ENCODE results near the gene MTFR2. TPM values are rescaled to one million over a fixed set of nuclear protein-coding genes. Genes with fewer than 3 reads are reported as not detected.
"Not testable (repeated sequence)": the region's sequence is repeated elsewhere in the genome, so short reads cannot be mapped to it uniquely, and the experiment has no call there.

MTFR2 gene
- polyA plus RNA-seq, 1 of the 3 experiments (the other 2 are of a cell fraction) = 7.4 TPM

- WGBS (ENCODE audit: low lambda C conversion rate) = 53% methylated on average over 5 of the region's 5 CpGs
- no peak for TF ChIP-seq RAD21 (IDR thresholded peaks at IDR 0.05; ENCODE audit: low read length)
- no peaks in the 10 kb centered on the region for H3K9me3 ChIP-seq
- H2AFZ ChIP-seq (ENCODE audit: low read depth) = no peak overlapping the region
- no peak overlapping the region for H3K4me3 ChIP-seq (ENCODE audit: low read depth in 2 of 2, low read length in 1 of 2)
- H3K4me1 ChIP-seq (ENCODE audit: control insufficient read depth in 1 of 2, insufficient read depth in 2 of 2, low read depth in 1 of 2, low read length in 1 of 2) = no peaks in the 10 kb centered on the region; a peak in 1 of 4 replicates
- no peaks in the 10 kb centered on the region for H4K20me1 ChIP-seq (ENCODE audit: insufficient read depth)
- H3K4me2 ChIP-seq = no peak overlapping the region
- no peaks in the 10 kb centered on the region for H3K9me2 ChIP-seq
- H3K27me3 ChIP-seq (ENCODE audit: insufficient read depth) = no peaks in the 10 kb centered on the region
- no peak overlapping the region for H3K27ac ChIP-seq (ENCODE audit: low read depth in 2 of 2, low read length in 1 of 2)
- ChIA-PET CTCF (interaction anchor here (0.6 to 6.1 kb wide), 67 partner anchors 9 to 782 kb away, joined by 3 to 78 read pairs (median 4); partner anchors contain the start of gene PDE7B), POLR2A (no interaction called here)
- H3K36me3 ChIP-seq (replicated peaks in 1 of 2; ENCODE audit: control insufficient read depth in 1 of 2, insufficient read depth in 2 of 2, low read length in 1 of 2) = no peaks in the 10 kb centered on the region
- no peak for DNase-seq
- no peaks in the 10 kb centered on the region for H3F3A ChIP-seq (replicated peaks; ENCODE audit: insufficient read depth)
- no peaks in the 10 kb centered on the region for H3K79me2 ChIP-seq (ENCODE audit: insufficient read depth)
- H3K9ac ChIP-seq = no peak overlapping the region
These were observed 24.6 kb downstream of the MTFR2 start for GRCh38 chr6:136225496-136225895.

GRCh38 chr6:136224974-136225373 lies 25.1 kb downstream of the MTFR2 start:
- H3K4me1 ChIP-seq (ENCODE audit: control insufficient read depth in 1 of 2, insufficient read depth in 2 of 2, low read depth in 1 of 2, low read length in 1 of 2); H3K79me2 ChIP-seq (ENCODE audit: insufficient read depth); H4K20me1 ChIP-seq (ENCODE audit: insufficient read depth); H3K4me2 ChIP-seq; H3F3A ChIP-seq (replicated peaks; ENCODE audit: insufficient read depth); H2AFZ ChIP-seq (ENCODE audit: low read depth); H3K9ac ChIP-seq; H3K27me3 ChIP-seq (ENCODE audit: insufficient read depth); POLR2A ChIA-PET; H3K4me3 ChIP-seq (ENCODE audit: low read depth in 2 of 2, low read length in 1 of 2); H3K27ac ChIP-seq (ENCODE audit: low read depth in 2 of 2, low read length in 1 of 2); H3K36me3 ChIP-seq (replicated peaks in 1 of 2; ENCODE audit: control insufficient read depth in 1 of 2, insufficient read depth in 2 of 2, low read length in 1 of 2); H3K9me2 ChIP-seq; DNase-seq; H3K9me3 ChIP-seq: not testable (repeated sequence)
- CTCF ChIA-PET = interaction anchor here (0.6 kb wide), 2 partner anchors 41 to 113 kb away, joined by 3 read pairs; no protein-coding TSS in a partner anchor
- 88% methylated on average over 4 of the region's 4 CpGs for WGBS (ENCODE audit: low lambda C conversion rate)

- no peak overlapping the region for H3K27ac ChIP-seq (ENCODE audit: low read depth in 2 of 2, low read length in 1 of 2)
- no peaks in the 10 kb centered on the region for H3K9me3 ChIP-seq
- H3K4me3 ChIP-seq (ENCODE audit: low read depth in 2 of 2, low read length in 1 of 2) = no peak overlapping the region
- H3K4me2 ChIP-seq = no peak overlapping the region
- no peaks in the 10 kb centered on the region for H3K9me2 ChIP-seq
- CTCF ChIA-PET = interaction anchor here (0.8 to 3.9 kb wide), 2 partner anchors 10 to 681 kb away, joined by 3 to 24 read pairs; no protein-coding TSS in a partner anchor
- H3K9ac ChIP-seq = no peak overlapping the region
- H4K20me1 ChIP-seq (ENCODE audit: insufficient read depth) = no peaks in the 10 kb centered on the region
- POLR2A ChIA-PET = no interaction called here
- H2AFZ ChIP-seq (ENCODE audit: low read depth) = no peak overlapping the region
- TF ChIP-seq NRF1 (IDR thresholded peaks at IDR 0.05; ENCODE audit: low read depth, low read length) = no peak
- no peak for TF ChIP-seq SIN3A (IDR thresholded peaks at IDR 0.05; ENCODE audit: borderline replicate concordance, low read depth, low read length)
- no peak for TF ChIP-seq FOXJ3 (CRISPR knock-in tag; IDR thresholded peaks at IDR 0.05)
- no peak for TF ChIP-seq ZBTB33 (IDR thresholded peaks at IDR 0.05; ENCODE audit: borderline replicate concordance, low read depth)
- no peak for TF ChIP-seq RFX5 (IDR thresholded peaks at IDR 0.05; ENCODE audit: low read length)
- no peak for TF ChIP-seq FOSL2 (IDR thresholded peaks at IDR 0.05; ENCODE audit: borderline replicate concordance, low read depth)
- no peak for TF ChIP-seq EP300 (IDR thresholded peaks at IDR 0.05; ENCODE audit: borderline replicate concordance in 1 of 2, low read depth in 1 of 2, low read length in 1 of 2)
- no peak for TF ChIP-seq EZH2phosphoT487 (IDR thresholded peaks at IDR 0.05; ENCODE audit: borderline replicate concordance, low read depth)
- TF ChIP-seq YY1 (IDR thresholded peaks at IDR 0.05; ENCODE audit: low read depth) = no peak
- no peaks in the 10 kb centered on the region for H3K4me1 ChIP-seq (ENCODE audit: control insufficient read depth in 1 of 2, insufficient read depth in 2 of 2, low read depth in 1 of 2, low read length in 1 of 2)
- H3K36me3 ChIP-seq (replicated peaks in 1 of 2; ENCODE audit: control insufficient read depth in 1 of 2, insufficient read depth in 2 of 2, low read length in 1 of 2) = no peaks in the 10 kb centered on the region
- H3F3A ChIP-seq (replicated peaks; ENCODE audit: insufficient read depth) = no peaks in the 10 kb centered on the region
- no peaks in the 10 kb centered on the region for H3K79me2 ChIP-seq (ENCODE audit: insufficient read depth)
- WGBS (ENCODE audit: low lambda C conversion rate) = 81% methylated on average over 10 of the region's 10 CpGs
- no peaks in the 10 kb centered on the region for H3K27me3 ChIP-seq (ENCODE audit: insufficient read depth)
- DNase-seq = no peak
These were observed 33.4 kb downstream of the MTFR2 start for GRCh38 chr6:136216503-136217401.
